GM10266 (cell line): ENCODE measurements around the gene SYT7.

Experiments
- DNase-seq: peaks from one replicate; pipeline ENCODE4 v3.0.0; 2012; ENCODE audit errors: extremely low spot score
- TF ChIP-seq, protein P1 (sequence below): IDR thresholded peaks from 2 replicates; pipeline ENCODE4 v1.5.1; 2012; ENCODE audit warnings: mild to moderate bottlenecking, low read depth; ENCODE audit not compliant: control insufficient read depth, insufficient read depth; ENCODE audit errors: missing control alignments

Gene SYT7

DNA sequence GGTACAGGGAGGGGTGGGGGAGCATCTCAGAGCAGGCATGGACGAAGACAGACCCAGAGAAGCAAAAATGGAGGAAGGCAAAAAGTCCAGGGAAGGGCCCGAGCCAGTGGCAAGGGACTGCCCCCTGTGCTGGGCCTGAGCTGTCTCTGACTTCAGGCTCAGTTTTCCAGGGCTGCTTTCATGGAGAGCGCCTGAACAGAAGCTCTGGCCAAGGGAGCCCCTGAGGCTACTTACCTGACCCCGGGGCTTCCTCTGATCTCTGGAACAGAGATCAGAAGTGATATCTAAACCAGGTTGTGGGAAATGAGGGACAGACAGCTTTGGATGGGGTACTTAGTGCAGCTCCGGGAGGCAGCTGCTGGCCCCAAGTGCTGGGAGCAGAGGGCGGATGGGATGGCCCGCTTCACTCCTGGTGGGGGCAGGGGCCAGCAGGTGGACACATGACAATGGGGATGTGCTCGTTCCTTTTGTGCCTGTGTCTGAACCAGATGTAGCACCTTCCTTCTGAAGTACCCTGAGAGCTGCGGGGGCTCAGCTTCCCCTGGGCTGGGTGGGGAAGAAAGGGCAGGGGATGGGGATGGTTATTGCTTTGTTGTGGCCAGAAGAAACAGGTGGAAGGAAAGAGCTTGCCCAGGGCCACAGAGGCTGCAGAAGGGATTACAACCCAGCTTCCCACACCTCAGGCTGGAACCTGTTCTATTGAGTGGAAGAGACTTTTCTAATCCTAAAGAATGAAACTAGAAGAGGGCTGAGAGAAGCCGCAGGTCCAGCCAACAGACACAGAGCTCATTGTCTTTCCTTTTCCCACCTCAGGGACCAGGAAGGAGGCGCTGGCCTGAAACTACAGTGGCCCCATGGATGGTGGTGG lies 66.6 kb downstream of the SYT7 start:
- TF ChIP-seq, protein P1, sequence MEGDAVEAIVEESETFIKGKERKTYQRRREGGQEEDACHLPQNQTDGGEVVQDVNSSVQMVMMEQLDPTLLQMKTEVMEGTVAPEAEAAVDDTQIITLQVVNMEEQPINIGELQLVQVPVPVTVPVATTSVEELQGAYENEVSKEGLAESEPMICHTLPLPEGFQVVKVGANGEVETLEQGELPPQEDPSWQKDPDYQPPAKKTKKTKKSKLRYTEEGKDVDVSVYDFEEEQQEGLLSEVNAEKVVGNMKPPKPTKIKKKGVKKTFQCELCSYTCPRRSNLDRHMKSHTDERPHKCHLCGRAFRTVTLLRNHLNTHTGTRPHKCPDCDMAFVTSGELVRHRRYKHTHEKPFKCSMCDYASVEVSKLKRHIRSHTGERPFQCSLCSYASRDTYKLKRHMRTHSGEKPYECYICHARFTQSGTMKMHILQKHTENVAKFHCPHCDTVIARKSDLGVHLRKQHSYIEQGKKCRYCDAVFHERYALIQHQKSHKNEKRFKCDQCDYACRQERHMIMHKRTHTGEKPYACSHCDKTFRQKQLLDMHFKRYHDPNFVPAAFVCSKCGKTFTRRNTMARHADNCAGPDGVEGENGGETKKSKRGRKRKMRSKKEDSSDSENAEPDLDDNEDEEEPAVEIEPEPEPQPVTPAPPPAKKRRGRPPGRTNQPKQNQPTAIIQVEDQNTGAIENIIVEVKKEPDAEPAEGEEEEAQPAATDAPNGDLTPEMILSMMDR, result no peak
- no peak for DNase-seq

DNA sequence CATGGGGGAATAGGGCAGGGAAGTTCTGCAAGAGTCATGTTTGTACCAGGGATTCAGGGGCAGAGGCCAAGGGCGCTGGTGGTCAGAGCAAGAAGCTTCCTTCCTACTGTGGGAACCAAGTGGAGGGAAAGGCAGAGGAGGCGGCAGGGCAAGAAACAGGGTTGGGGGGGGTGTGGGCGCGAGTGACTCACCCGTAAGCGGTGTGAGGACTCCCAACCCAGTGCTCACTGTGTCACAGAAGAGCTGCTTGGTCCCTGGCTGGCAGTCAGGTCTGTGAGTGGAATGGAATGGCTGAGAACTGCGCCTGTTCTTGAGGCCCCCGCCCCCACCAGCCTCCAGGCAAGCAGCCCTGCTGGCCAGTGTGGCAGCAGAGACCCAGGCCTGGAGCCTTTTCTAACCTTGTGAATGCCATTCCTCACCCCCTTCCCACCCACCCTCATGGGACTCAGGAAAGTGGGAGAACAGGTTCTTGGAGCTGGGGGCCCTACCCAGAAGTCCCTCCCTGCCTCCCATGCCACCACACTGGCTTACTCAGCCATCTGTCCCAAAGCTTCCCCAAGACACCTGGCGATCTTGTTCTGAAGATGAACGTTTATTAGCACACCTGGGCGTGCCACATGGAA lies 67.6 kb downstream of the SYT7 start:
- DNase-seq, result no peak

DNA sequence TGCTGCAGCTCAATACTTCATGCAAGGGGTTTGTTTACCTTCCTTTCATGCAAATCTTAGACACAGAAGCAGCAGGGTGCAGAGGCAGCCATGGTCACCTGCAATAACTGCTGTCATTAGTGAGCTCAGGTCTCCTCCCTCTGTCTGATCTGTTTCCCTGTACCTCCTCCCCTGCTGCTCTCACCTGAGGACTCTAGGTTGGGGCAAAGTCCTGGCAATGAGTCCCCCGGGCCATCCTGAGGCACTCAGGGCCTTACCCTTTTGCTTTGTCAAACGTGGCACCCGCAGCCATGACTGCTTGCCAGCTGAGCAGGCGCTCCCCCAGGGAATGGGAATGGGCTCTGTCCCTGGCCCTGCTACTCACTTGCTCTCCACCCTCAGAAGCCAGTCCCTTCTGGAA lies 68.4 kb downstream of the SYT7 start:
- no peak for DNase-seq
- TF ChIP-seq, protein P1, result no peak

More for the DNA sequence above, 67.6 kb downstream of the SYT7 start:
- TF ChIP-seq, protein P1, result no peak

DNA sequence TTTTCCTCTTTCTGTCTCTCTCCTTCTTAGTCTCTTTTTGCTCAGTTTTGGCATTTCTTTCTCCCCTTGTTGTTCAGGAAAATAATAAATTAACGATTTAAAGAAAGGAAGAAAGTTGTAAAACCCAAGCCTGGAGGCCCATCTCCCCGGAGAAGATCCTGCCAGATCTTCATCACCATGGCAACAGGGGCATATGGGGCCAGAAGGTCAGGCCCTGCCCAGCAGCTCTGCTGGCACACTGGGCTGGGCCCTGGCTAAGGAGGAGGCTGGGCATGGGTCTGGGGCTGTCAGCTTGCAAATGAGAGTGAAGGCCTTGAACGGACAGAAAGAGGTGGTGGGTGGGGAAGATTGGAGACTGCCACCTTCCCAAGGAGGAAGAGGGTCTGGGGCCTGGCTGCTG lies 69.5 kb downstream of the SYT7 start:
- TF ChIP-seq, protein P1, result no peak
- DNase-seq, result no peak

DNA sequence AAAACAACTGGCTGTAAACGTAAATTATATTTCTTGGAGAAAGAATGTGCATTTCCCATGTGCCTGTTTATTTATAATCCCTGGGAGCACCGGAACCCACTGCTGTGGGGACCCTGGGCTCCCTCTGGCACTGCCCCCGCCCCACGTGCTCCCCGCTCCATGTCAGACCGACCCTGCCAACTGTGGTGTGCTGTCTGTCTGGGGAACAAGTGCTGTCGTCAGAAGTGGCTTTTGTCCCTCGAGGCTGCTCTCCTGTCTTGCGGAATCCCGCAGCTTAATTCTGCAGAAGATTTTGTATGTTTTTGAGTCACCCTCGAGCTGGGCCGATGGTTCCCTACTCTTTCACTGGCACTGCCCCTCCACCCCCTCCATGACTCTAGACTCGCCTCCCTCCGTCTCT lies 69.9 kb downstream of the SYT7 start:
- TF ChIP-seq, protein P1, result no peak
- no peak for DNase-seq

DNA sequence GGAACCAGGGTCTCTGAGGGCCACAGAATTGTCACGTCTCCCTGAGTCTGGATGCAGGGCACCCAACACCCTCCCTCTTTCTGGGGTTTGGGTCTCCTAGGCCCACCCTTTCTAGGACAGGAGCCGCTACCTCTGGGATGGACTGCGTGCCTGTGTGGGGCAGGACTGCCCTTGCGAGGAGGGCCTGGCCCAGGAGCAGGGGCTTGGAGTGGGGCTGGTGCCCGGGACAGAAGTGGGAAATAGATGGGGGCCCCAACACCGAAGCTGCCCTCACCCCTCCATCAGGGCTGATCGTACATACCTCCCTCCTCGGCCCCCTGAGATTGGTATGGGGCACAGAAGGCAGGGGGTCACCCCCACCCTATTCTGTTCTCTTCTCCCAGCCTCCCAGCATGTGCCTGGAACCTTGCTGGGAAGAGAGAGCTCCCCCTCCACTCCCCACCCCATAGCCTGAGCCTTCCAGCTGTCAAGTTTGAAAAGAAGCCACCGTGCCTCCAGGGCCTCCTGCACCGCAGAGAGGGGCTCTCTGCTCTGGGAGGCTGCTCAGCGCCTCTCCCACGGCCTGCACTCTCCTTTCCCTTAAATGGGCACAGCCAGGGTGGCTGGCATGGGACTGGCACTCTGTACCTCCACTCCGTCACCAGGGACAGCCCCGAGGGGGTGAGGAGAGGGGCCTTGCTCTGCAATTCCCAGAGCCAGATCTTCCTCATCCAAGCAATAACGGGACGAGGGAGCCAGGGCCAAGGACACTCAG lies 70.5 kb downstream of the SYT7 start:
- TF ChIP-seq, protein P1, result no peak

More for the DNA sequence above, 70.5 kb downstream of the SYT7 start:
- no peak for DNase-seq
